ENCODE data around the gene TAGLN2.
A peak's percentile ranks its signal among the peaks of the same experiment; 100 is the strongest.

Gene TAGLN2

GRCh38 chr1:159924791-159925718 lies at the start of gene TAGLN2:
TSS of gene TAGLN2 (minus strand) at chr1:159925507. CDS start at chr1:159920509, 4,998 bp downstream.
- peak in 11 of 14 donors; percentile 6 to 81 (median 52) for DNase-seq

GRCh38 chr1:159974350-159974965 lies 49.2 kb upstream of the TAGLN2 start:
- DNase-seq: no peak

- no peak for DNase-seq
Observed at GRCh38 chr1:159973350-159973940, 48.1 kb upstream of the TAGLN2 start.

- DNase-seq: no peak
Observed at GRCh38 chr1:159972443-159973205, 47.3 kb upstream of the TAGLN2 start.

- DNase-seq: peak in 1 of 14 donors; percentile 1
Observed at GRCh38 chr1:159970932-159971342, 45.6 kb upstream of the TAGLN2 start.

- no peak for DNase-seq
Observed at GRCh38 chr1:159968901-159969300, 43.6 kb upstream of the TAGLN2 start.

- no peak for DNase-seq
Observed at GRCh38 chr1:159965263-159965662, 40.0 kb upstream of the TAGLN2 start.

GRCh38 chr1:159964144-159964543 lies 38.8 kb upstream of the TAGLN2 start:
- DNase-seq: no peak

GRCh38 chr1:159962176-159962575 lies 36.9 kb upstream of the TAGLN2 start:
- DNase-seq: no peak

- no peak for DNase-seq
Observed at GRCh38 chr1:159961636-159962035, 36.3 kb upstream of the TAGLN2 start.

- no peak for DNase-seq
Observed at GRCh38 chr1:159960721-159961381, 35.5 kb upstream of the TAGLN2 start.

- no peak for DNase-seq
Observed at GRCh38 chr1:159959451-159959850, 34.1 kb upstream of the TAGLN2 start.

- no peak for DNase-seq
Observed at GRCh38 chr1:159958719-159959380, 33.5 kb upstream of the TAGLN2 start.

- DNase-seq: peak in 1 of 14 donors; percentile 60
Observed at GRCh38 chr1:159957824-159958268, 32.5 kb upstream of the TAGLN2 start.

GRCh38 chr1:159955456-159955855 lies 30.1 kb upstream of the TAGLN2 start:
- DNase-seq: no peak

- no peak for DNase-seq
Observed at GRCh38 chr1:159953536-159954515, 28.5 kb upstream of the TAGLN2 start, which contains the start of gene SLAMF9. TSS of gene SLAMF9 (minus strand) at chr1:159954237. CDS start at chr1:159954137, 100 bp downstream.

- DNase-seq: no peak
Observed at GRCh38 chr1:159952932-159953331, 27.6 kb upstream of the TAGLN2 start.

GRCh38 chr1:159951551-159951950 lies 26.2 kb upstream of the TAGLN2 start:
- no peak for DNase-seq

- DNase-seq: no peak
Observed at GRCh38 chr1:159951016-159951415, 25.7 kb upstream of the TAGLN2 start.

GRCh38 chr1:159949981-159950381 lies 24.7 kb upstream of the TAGLN2 start:
- DNase-seq: no peak

Measured in C1 segment of cervical spinal cord (tissue), 14 donors.